A549 (cell line): ENCODE results near the gene ILDR1.

Source experiments
- CTCF ChIP-seq: fragments of >200 bp; sonication (Bioruptor Twin); formaldehyde crosslinking; IDR thresholded peaks from 3 replicates; pipeline ENCODE4 v1.5.1; 2016
- EHMT2 ChIP-seq: fragments of 200-600 bp; sonication (generic); IDR thresholded peaks from 2 replicates; pipeline ENCODE4 v1.6.1; 2016; ENCODE audit warnings: antibody characterized with exemption, low read depth, mild to moderate bottlenecking, moderate library complexity
- ELK1 ChIP-seq: fragments of 150-350 bp; IDR thresholded peaks from 2 replicates; pipeline ENCODE4 v1.6.1; 2014; ENCODE audit warnings: low read depth, mild to moderate bottlenecking, low read length
- JUNB ChIP-seq: fragments of >200 bp; sonication (Bioruptor Twin); formaldehyde crosslinking; IDR thresholded peaks from 2 replicates; pipeline ENCODE4 v1.6.1; 2016
- KDM1A ChIP-seq: fragments of 200-600 bp; sonication (generic); IDR thresholded peaks from 2 replicates; pipeline ENCODE4 v1.6.1; 2016; ENCODE audit warnings: low read depth, mild to moderate bottlenecking
- KDM5A ChIP-seq: fragments of 200-600 bp; sonication (generic); IDR thresholded peaks from 2 replicates; pipeline ENCODE4 v1.6.1; 2016; ENCODE audit warnings: antibody characterized with exemption, mild to moderate bottlenecking
- NPAS2 ChIP-seq: fragments of 250-450 bp; sonication (Bioruptor Pico); IDR thresholded peaks from 2 replicates; pipeline ENCODE4 v1.8.0; 2022; ENCODE audit warnings: mild to moderate bottlenecking, moderate library complexity, borderline replicate concordance
- POLR2AphosphoS2 ChIP-seq: conservative IDR thresholded peaks from 2 replicates; pipeline ENCODE4 v1.6.1; 2012; ENCODE audit warnings: low read length, improper control_type of control experiment, inconsistent platforms
- RAD21 ChIP-seq, 2 experiments: fragments of >200 bp in 1 of 2; sonication (Bioruptor Twin) in 1 of 2; formaldehyde crosslinking in 1 of 2; IDR thresholded peaks in 1 of 2; conservative IDR thresholded peaks in 1 of 2; 2 replicates in 1 of 2; 3 replicates in 1 of 2; pipeline ENCODE4 v1.6.1; 2012 to 2018; ENCODE audit warnings: inconsistent platforms in 1 of 2
- RFX5 ChIP-seq: fragments of 450-650 bp; IDR thresholded peaks from 2 replicates; pipeline ENCODE4 v1.7.1; 2014; ENCODE audit warnings: antibody characterized with exemption, mild to moderate bottlenecking, moderate library complexity
- TF ChIP-seq, protein P1 (sequence below): fragments of 450-650 bp; IDR thresholded peaks from 2 replicates; pipeline ENCODE4 v1.6.1; 2014; ENCODE audit warnings: antibody characterized with exemption

- no peak for TF ChIP-seq ELK1
- TF ChIP-seq KDM1A = no peak
- TF ChIP-seq CTCF = no peak
- no peak for TF ChIP-seq JUNB
- TF ChIP-seq EHMT2 = no peak
- TF ChIP-seq RAD21 (conservative IDR thresholded peaks at IDR 0.05 in 1 of 2, IDR thresholded peaks at IDR 0.05 in 1 of 2) = no peak
- TF ChIP-seq KDM5A = no peak
- no peak for TF ChIP-seq NPAS2
- TF ChIP-seq POLR2AphosphoS2 = no peak
- TF ChIP-seq, protein P1, sequence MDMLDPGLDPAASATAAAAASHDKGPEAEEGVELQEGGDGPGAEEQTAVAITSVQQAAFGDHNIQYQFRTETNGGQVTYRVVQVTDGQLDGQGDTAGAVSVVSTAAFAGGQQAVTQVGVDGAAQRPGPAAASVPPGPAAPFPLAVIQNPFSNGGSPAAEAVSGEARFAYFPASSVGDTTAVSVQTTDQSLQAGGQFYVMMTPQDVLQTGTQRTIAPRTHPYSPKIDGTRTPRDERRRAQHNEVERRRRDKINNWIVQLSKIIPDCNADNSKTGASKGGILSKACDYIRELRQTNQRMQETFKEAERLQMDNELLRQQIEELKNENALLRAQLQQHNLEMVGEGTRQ = no peak
- TF ChIP-seq RFX5 = no peak
These were observed 2.8 kb upstream of the ILDR1 start for GRCh38 chr3:122024800-122025199.
